Muscle layer of colon (tissue), 2 donors: ENCODE results near the gene TSPAN3.

Experiments used
- H3K27ac ChIP-seq: one replicate; pipeline ENCODE4 v1.7.0; 2013; ENCODE audit warnings: low read depth, mild to moderate bottlenecking, low read length, moderate library complexity
- H3K27me3 ChIP-seq, 2 donors: one replicate each; pipeline ENCODE4 v1.7.0; 2013; ENCODE audit warnings: low read length in 2 of 2, mild to moderate bottlenecking in 2 of 2; ENCODE audit not compliant: insufficient read depth in 2 of 2, control insufficient read depth in 1 of 2
- H3K36me3 ChIP-seq: one replicate; pipeline ENCODE4 v1.7.0; 2013; ENCODE audit warnings: mild to moderate bottlenecking, low read length; ENCODE audit not compliant: insufficient read depth
- H3K4me1 ChIP-seq: one replicate; pipeline ENCODE4 v1.7.0; 2013; ENCODE audit warnings: mild to moderate bottlenecking, low read length; ENCODE audit not compliant: insufficient read depth
- H3K4me3 ChIP-seq, 2 donors: one replicate each; pipeline ENCODE4 v1.7.0; 2013; ENCODE audit warnings: low read length in 2 of 2, low read depth in 1 of 2, mild to moderate bottlenecking in 1 of 2, moderate library complexity in 1 of 2
- H3K9ac ChIP-seq: one replicate; pipeline ENCODE4 v1.7.0; 2013; ENCODE audit warnings: low read length
- H3K9me3 ChIP-seq: one replicate; pipeline ENCODE4 v1.7.0; 2013; ENCODE audit warnings: mild to moderate bottlenecking, low read length
- donor health status: abdominal sarcoma.
- donor health status: Adenocarcinoma of cecum.

Gene TSPAN3

DNA sequence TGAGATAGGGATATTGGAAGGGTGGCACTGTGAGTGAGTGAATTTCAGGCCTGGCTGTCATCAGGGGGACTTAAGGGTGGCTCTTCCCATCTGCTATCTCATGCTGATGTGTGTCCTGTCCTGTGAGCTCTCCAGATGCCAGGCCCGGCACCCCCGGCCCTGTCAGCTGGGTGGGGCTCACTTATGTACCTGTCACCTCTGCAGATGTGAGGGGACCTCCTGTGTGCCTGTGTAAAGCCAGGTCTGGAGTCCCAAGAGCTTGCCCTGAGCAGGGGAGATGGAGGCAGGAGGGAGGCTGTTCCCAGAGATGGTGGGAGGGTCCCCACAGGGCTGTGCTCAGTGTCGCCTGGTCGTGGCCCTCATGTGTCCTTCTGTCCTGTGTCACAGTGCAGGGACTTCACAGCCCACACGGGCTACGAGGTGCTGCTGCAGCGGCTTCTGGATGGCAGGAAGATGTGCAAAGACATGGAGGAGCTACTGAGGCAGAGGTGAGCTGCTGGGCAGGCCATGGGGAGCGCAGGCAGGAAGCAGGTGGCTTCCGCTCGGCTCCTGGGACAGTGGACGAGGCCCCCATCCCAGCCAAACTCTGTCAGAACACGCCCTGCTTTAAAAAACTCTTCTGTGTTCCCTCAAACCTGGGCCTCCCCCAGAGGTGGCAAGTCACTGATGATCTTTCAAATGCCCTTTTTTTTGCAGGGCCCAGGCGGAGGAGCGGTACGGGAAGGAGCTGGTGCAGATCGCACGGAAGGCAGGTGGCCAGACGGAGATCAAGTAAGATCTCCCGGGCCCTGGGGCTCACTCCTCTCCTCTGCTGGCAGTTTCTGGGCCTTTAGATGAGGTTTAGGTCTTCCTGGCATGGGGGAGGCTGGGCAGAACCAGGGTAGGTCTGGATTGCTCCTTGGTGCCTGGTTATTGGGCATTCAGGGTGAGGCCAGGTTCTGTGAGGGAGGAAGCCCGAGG lies 52.9 kb downstream of the TSPAN3 start:
- H3K4me1 ChIP-seq, result no peaks in the 10 kb centered on the region
- no peaks in the 10 kb centered on the region for H3K36me3 ChIP-seq
- H3K27ac ChIP-seq, result no peak overlapping the region
- H3K9me3 ChIP-seq, result no peaks in the 10 kb centered on the region
- no peak overlapping the region for H3K4me3 ChIP-seq
- no peaks in the 10 kb centered on the region for H3K27me3 ChIP-seq
- H3K9ac ChIP-seq, result no peak overlapping the region

DNA sequence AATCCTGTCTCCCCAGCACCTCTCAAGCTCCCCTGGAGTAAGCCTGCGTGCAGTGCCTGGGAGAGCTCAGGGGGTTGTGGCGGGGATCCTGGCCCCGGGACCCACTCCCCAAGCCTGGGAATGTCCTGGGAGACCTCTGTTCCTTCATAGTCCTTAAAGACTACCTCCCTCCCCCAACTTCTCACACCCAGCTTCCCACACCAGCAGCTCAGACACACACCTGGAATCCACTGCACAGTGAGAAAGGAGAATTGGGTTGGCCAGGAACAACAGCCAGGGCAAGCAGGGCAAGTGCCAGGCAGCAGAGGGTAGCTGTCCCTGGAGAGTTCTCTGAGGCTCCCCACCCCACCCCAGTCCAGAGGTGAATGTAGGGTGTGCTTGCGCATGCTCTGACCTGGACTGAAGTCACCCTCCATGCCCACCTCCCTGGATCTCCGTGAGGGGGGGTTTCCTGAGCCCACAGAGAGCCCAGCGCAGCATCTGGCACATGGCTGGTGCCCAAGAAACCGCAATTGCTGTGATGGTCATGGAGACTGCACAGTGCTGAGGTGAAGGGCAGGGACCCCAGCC lies 53.7 kb downstream of the TSPAN3 start:
- Histone ChIP-seq H3K27me3 (no peaks in the 10 kb centered on the region), H3K36me3 (no peaks in the 10 kb centered on the region), H3K27ac (no peak overlapping the region), H3K9me3 (no peaks in the 10 kb centered on the region), H3K4me3 (no peak overlapping the region), H3K4me1 (no peaks in the 10 kb centered on the region), H3K9ac (no peak overlapping the region)

DNA sequence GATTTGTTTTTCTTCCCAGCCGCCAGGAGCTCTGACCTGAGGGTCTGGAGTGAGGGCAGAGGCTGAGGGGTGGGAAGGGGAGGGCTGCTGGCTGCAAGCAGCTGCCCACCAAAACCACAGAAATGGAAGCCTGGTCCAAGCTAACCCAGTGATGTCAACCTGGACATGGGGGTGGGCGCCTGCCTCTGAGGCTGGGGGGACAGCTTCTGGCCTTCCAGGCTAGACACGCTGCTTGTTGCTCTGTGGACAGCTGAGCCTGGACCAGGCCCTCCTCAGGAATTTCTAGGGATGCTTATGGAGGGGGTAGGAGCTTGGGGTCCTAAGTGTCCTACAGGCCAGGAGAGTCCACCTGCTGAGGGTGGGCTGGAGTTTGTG lies 54.6 kb downstream of the TSPAN3 start:
- Histone ChIP-seq H3K27ac (no peak overlapping the region), H3K9me3 (no peaks in the 10 kb centered on the region)

DNA sequence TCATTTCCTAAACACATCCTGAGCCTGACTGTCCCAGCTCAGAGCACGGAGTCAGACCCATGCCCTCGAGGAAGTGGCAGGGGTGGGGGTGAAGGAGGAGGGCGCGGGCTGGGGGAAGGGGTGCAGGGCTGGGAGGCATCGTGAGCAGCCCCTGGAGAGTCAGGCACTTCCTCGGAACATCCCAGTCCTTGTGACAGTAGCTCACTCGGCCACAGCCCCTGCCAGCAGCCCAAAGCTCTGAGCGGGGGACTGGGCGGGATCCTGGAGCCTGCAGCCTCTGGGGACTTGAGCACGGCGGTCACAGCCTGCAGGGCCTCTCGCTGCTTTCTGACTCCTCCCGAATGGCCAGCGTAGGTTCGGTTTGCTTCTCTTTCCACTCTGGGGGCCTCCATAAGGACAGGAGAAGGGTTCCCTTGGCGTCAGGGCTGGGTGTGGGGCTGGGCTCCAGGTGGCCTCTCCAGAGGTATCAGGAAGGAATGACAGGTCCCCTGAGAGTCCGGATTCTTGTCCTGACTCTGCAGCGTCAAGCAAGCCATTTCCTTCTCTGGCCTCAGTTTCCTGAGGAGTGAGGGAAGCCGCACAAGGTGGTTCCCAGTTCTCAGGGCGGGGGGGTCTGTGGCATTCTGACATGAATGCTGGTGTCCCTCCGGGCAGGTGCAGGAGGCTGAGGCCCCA lies 55.1 kb downstream of the TSPAN3 start:
- H3K27ac ChIP-seq, result no peak overlapping the region
- no peak overlapping the region for H3K4me3 ChIP-seq

More for the DNA sequence above, 54.6 kb downstream of the TSPAN3 start:
- H3K36me3 ChIP-seq, result no peaks in the 10 kb centered on the region
- no peak overlapping the region for H3K4me3 ChIP-seq
- H3K9ac ChIP-seq, result no peak overlapping the region
- no peaks in the 10 kb centered on the region for H3K4me1 ChIP-seq
- no peaks in the 10 kb centered on the region for H3K27me3 ChIP-seq

DNA sequence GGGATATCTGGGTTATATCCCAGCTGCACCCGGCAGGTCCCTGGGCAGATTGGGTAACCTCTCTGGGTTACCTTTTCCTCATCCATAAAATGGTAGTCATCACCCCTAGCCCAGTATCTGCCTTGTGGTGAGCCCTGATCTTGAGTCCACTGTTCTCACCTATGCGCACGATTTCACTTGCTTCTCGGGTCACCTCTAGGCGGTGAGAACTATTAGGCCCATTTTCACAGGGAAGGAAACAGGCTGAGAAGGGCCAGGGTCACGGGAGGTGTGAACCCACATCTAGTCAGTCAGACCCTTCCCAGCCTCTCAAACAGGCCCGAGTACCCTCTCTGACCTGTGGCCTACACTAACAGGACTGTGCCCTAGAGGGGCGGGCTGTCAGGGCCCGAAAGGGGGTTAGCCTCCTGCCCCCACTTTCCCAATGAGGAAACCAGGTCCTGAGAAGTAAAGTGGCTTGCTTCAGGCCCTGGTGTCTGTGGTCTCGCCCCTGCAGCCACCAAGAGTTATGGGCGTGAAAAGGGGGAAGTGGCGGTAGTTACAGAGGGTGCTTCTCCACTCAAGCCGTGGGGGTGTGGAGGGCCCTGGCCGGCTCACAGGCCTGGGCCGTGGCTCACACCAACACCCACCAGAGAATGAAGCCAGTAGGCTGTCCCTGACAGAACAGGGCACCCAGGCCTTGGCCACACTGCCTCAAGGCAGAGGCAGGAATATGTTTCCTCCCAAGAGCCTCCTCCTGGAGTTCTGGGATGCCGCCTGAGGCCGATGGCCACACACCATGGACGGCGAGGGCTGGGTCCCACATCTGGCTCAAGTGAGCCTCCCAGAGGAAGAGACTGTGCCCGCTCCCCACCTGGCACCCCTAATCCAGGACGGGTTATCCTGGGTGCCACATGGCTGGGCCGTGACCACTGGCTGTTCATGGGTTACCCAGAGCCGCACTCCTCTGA lies 56.5 kb downstream of the TSPAN3 start:
- Histone ChIP-seq H3K9me3 (no peaks in the 10 kb centered on the region), H3K9ac (no peak overlapping the region), H3K27ac (no peak overlapping the region), H3K4me1 (no peaks in the 10 kb centered on the region), H3K4me3 (no peak overlapping the region), H3K36me3 (no peaks in the 10 kb centered on the region), H3K27me3 (no peaks in the 10 kb centered on the region)

More for the DNA sequence above, 55.1 kb downstream of the TSPAN3 start:
- H3K36me3 ChIP-seq, result no peaks in the 10 kb centered on the region
- H3K9me3 ChIP-seq, result no peaks in the 10 kb centered on the region
- no peak overlapping the region for H3K9ac ChIP-seq
- H3K27me3 ChIP-seq, result no peaks in the 10 kb centered on the region
- no peaks in the 10 kb centered on the region for H3K4me1 ChIP-seq

DNA sequence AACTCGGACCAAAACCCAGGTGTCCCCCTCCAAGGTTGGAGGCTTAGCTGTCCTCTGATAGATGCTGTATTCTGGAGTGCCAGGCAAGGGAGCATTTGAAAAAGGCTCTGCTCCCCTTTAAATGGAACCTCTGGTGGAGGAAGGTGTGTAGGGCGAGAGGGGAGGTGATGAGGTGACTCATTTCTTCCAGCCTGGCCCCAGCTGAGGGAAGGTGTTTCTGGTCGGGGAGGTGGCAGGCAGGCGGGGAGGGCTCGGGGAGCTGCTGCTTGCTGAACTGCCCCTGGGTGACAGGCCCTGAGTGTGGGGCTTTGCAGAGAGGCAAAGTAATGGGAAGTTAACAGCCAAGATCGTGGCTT lies 57.2 kb downstream of the TSPAN3 start:
- Histone ChIP-seq H3K27me3 (no peaks in the 10 kb centered on the region), H3K4me1 (no peaks in the 10 kb centered on the region), H3K27ac (no peak overlapping the region), H3K9ac (no peak overlapping the region), H3K9me3 (no peaks in the 10 kb centered on the region), H3K4me3 (no peak overlapping the region), H3K36me3 (no peaks in the 10 kb centered on the region)

- no peaks in the 10 kb centered on the region for H3K4me1 ChIP-seq
- no peak overlapping the region for H3K4me3 ChIP-seq
- H3K9ac ChIP-seq, result no peak overlapping the region
- no peaks in the 10 kb centered on the region for H3K27me3 ChIP-seq
- no peak overlapping the region for H3K27ac ChIP-seq
- no peaks in the 10 kb centered on the region for H3K36me3 ChIP-seq
- no peaks in the 10 kb centered on the region for H3K9me3 ChIP-seq
Observed at GRCh38 chr15:77012868-77013267, 58.0 kb downstream of the TSPAN3 start.

DNA sequence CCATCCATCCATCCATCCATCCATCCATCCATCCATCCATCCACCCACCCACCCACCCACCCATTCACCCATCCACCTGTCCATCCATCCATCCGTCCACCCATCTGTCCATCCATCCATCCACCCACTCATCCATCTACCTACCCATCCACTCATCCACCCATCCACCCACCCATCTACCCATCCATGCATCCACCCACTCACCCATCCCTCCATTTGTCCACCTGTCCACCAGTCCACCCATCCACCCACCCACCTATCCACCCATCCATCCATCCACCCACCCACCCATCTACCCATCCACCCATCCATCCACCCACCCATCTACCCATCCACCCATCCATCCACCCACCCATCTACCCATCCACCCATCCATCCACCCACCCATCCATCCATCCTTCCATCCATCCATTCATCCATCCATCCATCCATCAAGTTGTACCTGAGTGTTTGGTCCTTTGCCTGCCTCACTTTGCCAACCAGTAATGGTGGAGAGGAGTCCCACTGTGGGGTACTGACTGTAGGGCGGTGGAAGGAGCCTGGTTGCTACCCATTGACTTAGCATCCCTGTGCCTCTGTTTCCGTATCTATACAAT lies 58.7 kb downstream of the TSPAN3 start:
- Histone ChIP-seq H3K27ac (no peak overlapping the region), H3K4me1 (no peaks in the 10 kb centered on the region), H3K9ac (no peak overlapping the region), H3K4me3 (no peak overlapping the region), H3K27me3 (no peaks in the 10 kb centered on the region), H3K36me3 (no peaks in the 10 kb centered on the region), H3K9me3 (no peaks in the 10 kb centered on the region)

DNA sequence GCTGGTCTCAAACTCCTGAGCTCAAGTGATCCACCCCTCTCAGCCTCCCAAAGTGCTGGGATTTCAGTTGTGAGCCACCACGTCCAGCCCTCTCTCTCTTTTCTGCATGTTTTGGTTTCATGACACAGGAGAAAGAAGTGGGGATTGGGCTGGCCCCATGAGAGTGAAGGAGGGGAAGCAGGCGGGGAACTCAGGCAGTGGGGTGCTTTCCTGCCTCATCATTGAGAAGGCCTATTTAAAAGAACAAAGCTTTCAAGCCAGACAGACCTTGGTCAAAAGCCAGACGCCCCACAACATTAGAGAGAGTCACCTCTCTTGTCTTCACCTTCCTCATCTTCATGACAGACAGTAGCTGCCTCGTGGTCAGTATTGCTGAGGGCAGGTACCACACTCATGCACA lies 60.1 kb downstream of the TSPAN3 start:
- Histone ChIP-seq H3K4me3 (no peak overlapping the region), H3K27me3 (no peaks in the 10 kb centered on the region), H3K27ac (no peak overlapping the region), H3K4me1 (no peaks in the 10 kb centered on the region), H3K9ac (no peak overlapping the region), H3K36me3 (no peaks in the 10 kb centered on the region), H3K9me3 (no peaks in the 10 kb centered on the region)

- Histone ChIP-seq H3K27me3 (no peaks in the 10 kb centered on the region), H3K36me3 (no peaks in the 10 kb centered on the region), H3K4me1 (no peaks in the 10 kb centered on the region), H3K9ac (no peak overlapping the region), H3K27ac (no peak overlapping the region), H3K9me3 (no peaks in the 10 kb centered on the region), H3K4me3 (no peak overlapping the region)
Observed at GRCh38 chr15:77010312-77010686, 60.6 kb downstream of the TSPAN3 start.
